HEK293 (cell line): ENCODE data around the gene CMIP.

ENCODE experiments used
- CTCF ChIA-PET: fragments of 350-600 bp; formaldehyde crosslinking; extraction: SDS; loops from one replicate; lab custom pipeline; 2021; ENCODE audit warnings: antibody characterized with exemption; lab: Yijun Ruan, JAX
- POLR2A ChIA-PET: fragments of 300-600 bp; formaldehyde crosslinking; extraction: SDS; loops from one replicate; lab custom pipeline; 2020; ENCODE audit warnings: antibody characterized with exemption, inconsistent platforms; lab: Yijun Ruan, JAX
- H3K27ac ChIP-seq: fragments of 200-500 bp; sonication (Bioruptor generic); 2 replicates; pipeline ENCODE4 v1.5.1; 2014; ENCODE audit warnings: low read depth, low read length, control low read depth, inconsistent platforms; ENCODE audit errors: extremely low read depth
- H3K36me3 ChIP-seq, 2 experiments: fragments of 200-500 bp in 1 of 2; sonication (Bioruptor generic) in 1 of 2; 1 replicate in 1 of 2; 2 replicates in 1 of 2; pipeline ENCODE4 v1.5.1; 2014 to 2017; ENCODE audit warnings: inconsistent platforms in 2 of 2, low read length in 2 of 2; ENCODE audit not compliant: control insufficient read depth in 2 of 2, insufficient read depth in 1 of 2
- H3K4me1 ChIP-seq: fragments of 200-500 bp; sonication (Bioruptor generic); 2 replicates; pipeline ENCODE4 v1.5.1; 2014; ENCODE audit warnings: mild to moderate bottlenecking, low read length, inconsistent platforms; ENCODE audit not compliant: control insufficient read depth, insufficient read depth
- H3K4me3 ChIP-seq: 2 replicates; pipeline ENCODE4 v1.5.1; 2011; ENCODE audit warnings: low read depth, mild to moderate bottlenecking, control low read depth, low read length, moderate library complexity
- H3K9me3 ChIP-seq: fragments of 200-500 bp; sonication (Bioruptor generic); 2 replicates; pipeline ENCODE4 v1.5.1; 2014; ENCODE audit warnings: low read depth, low read length, inconsistent platforms; ENCODE audit not compliant: control insufficient read depth, insufficient read depth
- EGR2 ChIP-seq: fragments of 450-650 bp; formaldehyde crosslinking; IDR thresholded peaks from 2 replicates; pipeline ENCODE4 v1.5.1; 2016; ENCODE audit warnings: low read depth, missing biosample characterization, missing genetic modification characterization
- GLIS2 ChIP-seq: fragments of 450-650 bp; formaldehyde crosslinking; IDR thresholded peaks from 2 replicates; pipeline ENCODE4 v1.5.1; 2016; ENCODE audit warnings: missing biosample characterization, missing genetic modification characterization
- HOXD13 ChIP-seq: sonication (generic); formaldehyde crosslinking; IDR thresholded peaks from 2 replicates; pipeline ENCODE4 v1.8.0; 2022; ENCODE audit warnings: missing genetic modification reagents, borderline replicate concordance
- IKZF3 ChIP-seq: fragments of 450-650 bp; IDR thresholded peaks from 2 replicates; pipeline ENCODE4 v1.5.0; 2018; ENCODE audit warnings: missing biosample characterization, mild to moderate bottlenecking, missing genetic modification characterization, moderate library complexity
- KLF1 ChIP-seq: fragments of 450-650 bp; formaldehyde crosslinking; IDR thresholded peaks from 2 replicates; pipeline ENCODE4 v1.5.1; 2016; ENCODE audit warnings: missing biosample characterization, missing genetic modification characterization
- PRDM1 ChIP-seq: fragments of 450-650 bp; formaldehyde crosslinking; IDR thresholded peaks from 2 replicates; pipeline ENCODE4; 2016; ENCODE audit warnings: missing biosample characterization, missing genetic modification characterization
- SCRT1 ChIP-seq: fragments of 450-650 bp; formaldehyde crosslinking; IDR thresholded peaks from 2 replicates; pipeline ENCODE4 v1.5.1; 2016; ENCODE audit warnings: missing biosample characterization, missing genetic modification characterization, borderline replicate concordance
- SP2 ChIP-seq: fragments of 450-650 bp; formaldehyde crosslinking; IDR thresholded peaks from 2 replicates; pipeline ENCODE4 v1.5.1; 2016; ENCODE audit warnings: missing biosample characterization, missing genetic modification characterization
- ZFHX2 ChIP-seq: fragments of 450-650 bp; formaldehyde crosslinking; conservative IDR thresholded peaks from 2 replicates; pipeline ENCODE4 v1.5.1; 2016; ENCODE audit warnings: missing biosample characterization, missing genetic modification characterization
- ZFP37 ChIP-seq: fragments of 450-650 bp; formaldehyde crosslinking; IDR thresholded peaks from 2 replicates; pipeline ENCODE4 v1.5.1; 2016; ENCODE audit warnings: missing biosample characterization, missing genetic modification characterization
- ZNF324 ChIP-seq: fragments of 450-650 bp; formaldehyde crosslinking; IDR thresholded peaks from 2 replicates; pipeline ENCODE4 v1.5.1; 2016; ENCODE audit warnings: missing biosample characterization, missing genetic modification characterization
- ZNF37A ChIP-seq: fragments of 450-650 bp; IDR thresholded peaks from 2 replicates; pipeline ENCODE4 v1.5.1; 2018; ENCODE audit warnings: missing biosample characterization, missing genetic modification characterization
- ZNF394 ChIP-seq: fragments of 450-650 bp; formaldehyde crosslinking; IDR thresholded peaks from 2 replicates; pipeline ENCODE4 v1.5.1; 2016; ENCODE audit warnings: missing biosample characterization, missing genetic modification characterization, mild to moderate bottlenecking, moderate library complexity, borderline replicate concordance
- ZNF416 ChIP-seq: fragments of 450-650 bp; formaldehyde crosslinking; IDR thresholded peaks from 2 replicates; pipeline ENCODE4 v1.5.1; 2016; ENCODE audit warnings: missing biosample characterization, missing genetic modification characterization
- ZNF488 ChIP-seq: fragments of 450-650 bp; formaldehyde crosslinking; IDR thresholded peaks from 2 replicates; pipeline ENCODE4 v1.5.1; 2016; ENCODE audit warnings: missing biosample characterization, missing genetic modification characterization
- ZNF514 ChIP-seq: fragments of 450-650 bp; formaldehyde crosslinking; IDR thresholded peaks from 2 replicates; pipeline ENCODE4 v1.5.1; 2016; ENCODE audit warnings: missing biosample characterization, missing genetic modification characterization
- ZNF521 ChIP-seq: fragments of 450-650 bp; formaldehyde crosslinking; IDR thresholded peaks from 2 replicates; pipeline ENCODE4 v1.5.1; 2017; ENCODE audit warnings: missing biosample characterization, mild to moderate bottlenecking, missing genetic modification characterization
- ZNF530 ChIP-seq: fragments of 450-650 bp; formaldehyde crosslinking; IDR thresholded peaks from 2 replicates; pipeline ENCODE4 v1.5.1; 2016; ENCODE audit warnings: low read depth, missing biosample characterization, missing genetic modification characterization
- ZNF585B ChIP-seq: fragments of 450-650 bp; formaldehyde crosslinking; IDR thresholded peaks from 2 replicates; pipeline ENCODE4 v1.5.1; 2016; ENCODE audit warnings: missing biosample characterization, missing genetic modification characterization
- ZNF791 ChIP-seq: fragments of 450-650 bp; formaldehyde crosslinking; IDR thresholded peaks from 2 replicates; pipeline ENCODE4 v1.5.1; 2016; ENCODE audit warnings: missing biosample characterization, missing genetic modification characterization
- ZXDB ChIP-seq: fragments of 450-650 bp; formaldehyde crosslinking; IDR thresholded peaks from 2 replicates; pipeline ENCODE4 v1.5.1; 2016; ENCODE audit warnings: missing biosample characterization, missing genetic modification characterization
- TF ChIP-seq, protein P1 (sequence below): fragments of 450-650 bp; formaldehyde crosslinking; IDR thresholded peaks from 2 replicates; pipeline ENCODE4 v1.5.1; 2016; ENCODE audit warnings: missing biosample characterization, missing genetic modification characterization
- TF ChIP-seq, protein P2 (sequence below): fragments of 450-650 bp; IDR thresholded peaks from 2 replicates; pipeline ENCODE4 v1.5.1; 2018; ENCODE audit warnings: missing biosample characterization, mild to moderate bottlenecking, missing genetic modification characterization
- TF ChIP-seq, protein P3 (sequence below): fragments of 450-650 bp; formaldehyde crosslinking; IDR thresholded peaks from 2 replicates; pipeline ENCODE4 v1.5.1; 2016; ENCODE audit warnings: missing biosample characterization, missing genetic modification characterization

Gene CMIP

GRCh38 chr16:81626181-81626674, 181.6 kb downstream of the CMIP start:
- Histone ChIP-seq H3K4me1 (no peaks in the 10 kb centered on the region), H3K36me3 (peaks cover 0 to 6% of the 10 kb centered on the region in 2 experiments; a peak in 1 of 3 replicates), H3K4me3 (no peak overlapping the region), H3K27ac (no peak overlapping the region), H3K9me3 (no peaks in the 10 kb centered on the region)
- ChIA-PET POLR2A (no interaction called here), CTCF (interaction anchor here (0.7 kb wide), 1 partner anchor 222 kb away, joined by 3 read pairs; no protein-coding TSS in a partner anchor)
- TF ChIP-seq ZFHX2 (tag by site-specific recombination) (peak; percentile 100), ZNF530 (tag by site-specific recombination) (no peak), SCRT1 (tag by site-specific recombination) (no peak), ZNF791 (tag by site-specific recombination) (no peak), ZNF521 (tag by site-specific recombination) (no peak), GLIS2 (peak; percentile 35; the same call in 1 of the 2 replicates), ZNF514 (tag by site-specific recombination) (no peak), ZXDB (tag by site-specific recombination) (no peak), HOXD13 (CRISPR knock-in tag) (no peak), IKZF3 (tag by site-specific recombination) (no peak), PRDM1 (tag by site-specific recombination) (peak; percentile 77), ZNF37A (tag by site-specific recombination) (no peak), SP2 (tag by site-specific recombination) (no peak), ZNF488 (tag by site-specific recombination) (0 out of 2 replicates have a peak, but pooled peaks have one; percentile 35), EGR2 (peak; percentile 100), ZNF324 (no peak), ZFP37 (no peak), ZNF416 (no peak), KLF1 (tag by site-specific recombination) (no peak), ZNF585B (no peak), ZNF394 (no peak)
- TF ChIP-seq, protein P1, sequence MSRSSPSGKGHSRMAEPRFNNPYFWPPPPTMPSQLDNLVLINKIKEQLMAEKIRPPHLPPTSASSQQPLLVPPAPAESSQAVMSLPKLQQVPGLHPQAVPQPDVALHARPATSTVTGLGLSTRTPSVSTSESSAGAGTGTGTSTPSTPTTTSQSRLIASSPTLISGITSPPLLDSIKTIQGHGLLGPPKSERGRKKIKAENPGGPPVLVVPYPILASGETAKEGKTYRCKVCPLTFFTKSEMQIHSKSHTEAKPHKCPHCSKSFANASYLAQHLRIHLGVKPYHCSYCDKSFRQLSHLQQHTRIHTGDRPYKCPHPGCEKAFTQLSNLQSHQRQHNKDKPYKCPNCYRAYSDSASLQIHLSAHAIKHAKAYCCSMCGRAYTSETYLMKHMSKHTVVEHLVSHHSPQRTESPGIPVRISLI (tag by site-specific recombination): no peak
- TF ChIP-seq, protein P2, sequence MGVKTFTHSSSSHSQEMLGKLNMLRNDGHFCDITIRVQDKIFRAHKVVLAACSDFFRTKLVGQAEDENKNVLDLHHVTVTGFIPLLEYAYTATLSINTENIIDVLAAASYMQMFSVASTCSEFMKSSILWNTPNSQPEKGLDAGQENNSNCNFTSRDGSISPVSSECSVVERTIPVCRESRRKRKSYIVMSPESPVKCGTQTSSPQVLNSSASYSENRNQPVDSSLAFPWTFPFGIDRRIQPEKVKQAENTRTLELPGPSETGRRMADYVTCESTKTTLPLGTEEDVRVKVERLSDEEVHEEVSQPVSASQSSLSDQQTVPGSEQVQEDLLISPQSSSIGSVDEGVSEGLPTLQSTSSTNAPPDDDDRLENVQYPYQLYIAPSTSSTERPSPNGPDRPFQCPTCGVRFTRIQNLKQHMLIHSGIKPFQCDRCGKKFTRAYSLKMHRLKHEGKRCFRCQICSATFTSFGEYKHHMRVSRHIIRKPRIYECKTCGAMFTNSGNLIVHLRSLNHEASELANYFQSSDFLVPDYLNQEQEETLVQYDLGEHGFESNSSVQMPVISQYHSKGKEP (tag by site-specific recombination): no peak
- TF ChIP-seq, protein P3, sequence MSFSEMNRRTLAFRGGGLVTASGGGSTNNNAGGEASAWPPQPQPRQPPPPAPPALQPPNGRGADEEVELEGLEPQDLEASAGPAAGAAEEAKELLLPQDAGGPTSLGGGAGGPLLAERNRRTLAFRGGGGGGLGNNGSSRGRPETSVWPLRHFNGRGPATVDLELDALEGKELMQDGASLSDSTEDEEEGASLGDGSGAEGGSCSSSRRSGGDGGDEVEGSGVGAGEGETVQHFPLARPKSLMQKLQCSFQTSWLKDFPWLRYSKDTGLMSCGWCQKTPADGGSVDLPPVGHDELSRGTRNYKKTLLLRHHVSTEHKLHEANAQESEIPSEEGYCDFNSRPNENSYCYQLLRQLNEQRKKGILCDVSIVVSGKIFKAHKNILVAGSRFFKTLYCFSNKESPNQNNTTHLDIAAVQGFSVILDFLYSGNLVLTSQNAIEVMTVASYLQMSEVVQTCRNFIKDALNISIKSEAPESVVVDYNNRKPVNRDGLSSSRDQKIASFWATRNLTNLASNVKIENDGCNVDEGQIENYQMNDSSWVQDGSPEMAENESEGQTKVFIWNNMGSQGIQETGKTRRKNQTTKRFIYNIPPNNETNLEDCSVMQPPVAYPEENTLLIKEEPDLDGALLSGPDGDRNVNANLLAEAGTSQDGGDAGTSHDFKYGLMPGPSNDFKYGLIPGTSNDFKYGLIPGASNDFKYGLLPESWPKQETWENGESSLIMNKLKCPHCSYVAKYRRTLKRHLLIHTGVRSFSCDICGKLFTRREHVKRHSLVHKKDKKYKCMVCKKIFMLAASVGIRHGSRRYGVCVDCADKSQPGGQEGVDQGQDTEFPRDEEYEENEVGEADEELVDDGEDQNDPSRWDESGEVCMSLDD (tag by site-specific recombination): no peak
